COLO668 (cell line): ENCODE results near the gene AP1AR.

Experiments
- DNase-seq: peaks from one replicate; lab custom pipeline; 2025; ENCODE audit not compliant: unreplicated experiment; lab: John Stamatoyannopoulos, UW

The AP1AR gene

GRCh38 chr4:112222219-112222955 lies 9.2 kb upstream of the AP1AR start:
- no peak for DNase-seq

GRCh38 chr4:112225157-112225556 lies 6.4 kb upstream of the AP1AR start:
- no peak for DNase-seq

- DNase-seq: peak; percentile 98
Observed at GRCh38 chr4:112230879-112231778, 458 bp upstream of the AP1AR start.

GRCh38 chr4:112234952-112235609 lies 3.5 kb downstream of the AP1AR start:
- peak; percentile 31 for DNase-seq

- DNase-seq: no peak
Observed at GRCh38 chr4:112236040-112236439, 4.5 kb downstream of the AP1AR start.

- no peak for DNase-seq
Observed at GRCh38 chr4:112238833-112239232, 7.2 kb downstream of the AP1AR start.

- DNase-seq: no peak
Observed at GRCh38 chr4:112245383-112245782, 13.8 kb downstream of the AP1AR start.

- DNase-seq: no peak
Observed at GRCh38 chr4:112247021-112247420, 15.4 kb downstream of the AP1AR start.

GRCh38 chr4:112251019-112251643 lies 19.5 kb downstream of the AP1AR start:
- no peak for DNase-seq

- DNase-seq: no peak
Observed at GRCh38 chr4:112252234-112252633, 20.6 kb downstream of the AP1AR start.

GRCh38 chr4:112253382-112254000 lies 21.9 kb downstream of the AP1AR start:
- no peak for DNase-seq

GRCh38 chr4:112257098-112257497 lies 25.5 kb downstream of the AP1AR start:
- no peak for DNase-seq

GRCh38 chr4:112266823-112267222 lies 35.2 kb downstream of the AP1AR start:
- DNase-seq: no peak

- no peak for DNase-seq
Observed at GRCh38 chr4:112270051-112270450, 38.5 kb downstream of the AP1AR start.

GRCh38 chr4:112270640-112271421 lies 39.2 kb downstream of the AP1AR start:
- no peak for DNase-seq

- no peak for DNase-seq
Observed at GRCh38 chr4:112272292-112272691, 40.7 kb downstream of the AP1AR start.

- no peak for DNase-seq
Observed at GRCh38 chr4:112274959-112275358, 43.4 kb downstream of the AP1AR start.

- no peak for DNase-seq
Observed at GRCh38 chr4:112276113-112276512, 44.5 kb downstream of the AP1AR start.

- DNase-seq: no peak
Observed at GRCh38 chr4:112277220-112277619, 45.6 kb downstream of the AP1AR start.
